Measurements from ENCODE around the gene ADPRS. TPM values are rescaled to one million over a fixed set of nuclear protein-coding genes. Genes with fewer than 3 reads are reported as not detected.

The ADPRS gene
- total RNA-seq, 2 donors from 2014 or later, result 34.0 to 34.1 TPM

GRCh38 chr1:36080236-36080635 is 8.5 kb upstream of the ADPRS start:
- Histone ChIP-seq H3K4me1 (ENCODE audit: control insufficient read depth in 1 of 2, low read depth in 2 of 2) (peaks cover 8 to 14% of the 10 kb centered on the region in 2 donors), H3K36me3 (no peaks in the 10 kb centered on the region), H3K27ac (no peak overlapping the region), H3K27me3 (replicated peaks; ENCODE audit: insufficient read depth) (peaks cover 4% of the 10 kb centered on the region), H3K9me3 (no peaks in the 10 kb centered on the region), H3K4me3 (no peak overlapping the region)
- no peak for TF ChIP-seq CTCF (IDR thresholded peaks at IDR 0.05)
- DNase-seq (ENCODE audit: low spot score) (no peak), ATAC-seq (ENCODE audit: insufficient number of reproducible peaks, low FRiP score, low read depth) (no peak)

GRCh38 chr1:36080801-36081200 is 7.9 kb upstream of the ADPRS start:
- ATAC-seq (ENCODE audit: insufficient number of reproducible peaks, low FRiP score, low read depth), result no peak
- DNase-seq (ENCODE audit: low spot score), result no peak
- Histone ChIP-seq H3K9me3 (no peaks in the 10 kb centered on the region), H3K4me3 (no peak overlapping the region), H3K36me3 (no peaks in the 10 kb centered on the region), H3K4me1 (ENCODE audit: control insufficient read depth in 1 of 2, low read depth in 2 of 2) (peaks cover 8 to 14% of the 10 kb centered on the region in 2 donors), H3K27ac (no peak overlapping the region), H3K27me3 (replicated peaks; ENCODE audit: insufficient read depth) (peaks cover 4% of the 10 kb centered on the region)
- no peak for TF ChIP-seq CTCF (IDR thresholded peaks at IDR 0.05)

GRCh38 chr1:36081926-36082485 is 6.7 kb upstream of the ADPRS start:
- peaks cover 8 to 14% of the 10 kb centered on the region in 2 donors for H3K4me1 ChIP-seq (ENCODE audit: control insufficient read depth in 1 of 2, low read depth in 2 of 2)
- no peak for ATAC-seq (ENCODE audit: insufficient number of reproducible peaks, low FRiP score, low read depth)

DNA sequence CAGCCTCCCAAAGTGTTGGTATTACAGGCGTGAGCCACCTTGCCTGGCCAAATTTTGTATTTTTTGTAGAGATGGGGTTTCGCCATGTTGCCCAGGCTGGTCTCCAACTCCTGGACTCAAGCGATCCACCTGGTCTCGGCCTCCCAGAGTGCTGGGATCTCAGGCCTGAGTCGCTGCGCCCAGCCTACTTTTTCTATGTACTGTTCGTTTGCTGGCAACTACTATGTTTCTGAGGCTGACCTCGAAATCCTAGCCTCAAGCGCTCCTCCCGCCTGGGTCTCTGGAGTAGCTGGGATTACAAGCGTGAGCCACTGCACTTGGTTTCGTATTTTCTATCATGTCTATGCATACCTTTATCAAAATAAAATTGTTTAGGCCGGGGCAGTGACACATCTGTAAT is 5.5 kb upstream of the ADPRS start:
- H3K27me3 ChIP-seq (replicated peaks; ENCODE audit: insufficient read depth), result peaks cover 4% of the 10 kb centered on the region
- H3K27ac ChIP-seq, result no peak overlapping the region
- DNase-seq (ENCODE audit: low spot score), result no peak
- no peak for TF ChIP-seq CTCF (IDR thresholded peaks at IDR 0.05)
- no peak for ATAC-seq (ENCODE audit: insufficient number of reproducible peaks, low FRiP score, low read depth)
- no peaks in the 10 kb centered on the region for H3K9me3 ChIP-seq
- no peak overlapping the region for H3K4me3 ChIP-seq
- H3K4me1 ChIP-seq (ENCODE audit: control insufficient read depth in 1 of 2, low read depth in 2 of 2), result peaks cover 8 to 16% of the 10 kb centered on the region in 2 donors
- H3K36me3 ChIP-seq, result no peaks in the 10 kb centered on the region

More at GRCh38 chr1:36081926-36082485, 6.7 kb upstream of the ADPRS start:
- H3K4me3 ChIP-seq, result no peak overlapping the region
- H3K27me3 ChIP-seq (replicated peaks; ENCODE audit: insufficient read depth), result peaks cover 4% of the 10 kb centered on the region
- H3K9me3 ChIP-seq, result no peaks in the 10 kb centered on the region
- no peak overlapping the region for H3K27ac ChIP-seq
- TF ChIP-seq CTCF (IDR thresholded peaks at IDR 0.05), result no peak
- no peak for DNase-seq (ENCODE audit: low spot score)
- no peaks in the 10 kb centered on the region for H3K36me3 ChIP-seq

DNA sequence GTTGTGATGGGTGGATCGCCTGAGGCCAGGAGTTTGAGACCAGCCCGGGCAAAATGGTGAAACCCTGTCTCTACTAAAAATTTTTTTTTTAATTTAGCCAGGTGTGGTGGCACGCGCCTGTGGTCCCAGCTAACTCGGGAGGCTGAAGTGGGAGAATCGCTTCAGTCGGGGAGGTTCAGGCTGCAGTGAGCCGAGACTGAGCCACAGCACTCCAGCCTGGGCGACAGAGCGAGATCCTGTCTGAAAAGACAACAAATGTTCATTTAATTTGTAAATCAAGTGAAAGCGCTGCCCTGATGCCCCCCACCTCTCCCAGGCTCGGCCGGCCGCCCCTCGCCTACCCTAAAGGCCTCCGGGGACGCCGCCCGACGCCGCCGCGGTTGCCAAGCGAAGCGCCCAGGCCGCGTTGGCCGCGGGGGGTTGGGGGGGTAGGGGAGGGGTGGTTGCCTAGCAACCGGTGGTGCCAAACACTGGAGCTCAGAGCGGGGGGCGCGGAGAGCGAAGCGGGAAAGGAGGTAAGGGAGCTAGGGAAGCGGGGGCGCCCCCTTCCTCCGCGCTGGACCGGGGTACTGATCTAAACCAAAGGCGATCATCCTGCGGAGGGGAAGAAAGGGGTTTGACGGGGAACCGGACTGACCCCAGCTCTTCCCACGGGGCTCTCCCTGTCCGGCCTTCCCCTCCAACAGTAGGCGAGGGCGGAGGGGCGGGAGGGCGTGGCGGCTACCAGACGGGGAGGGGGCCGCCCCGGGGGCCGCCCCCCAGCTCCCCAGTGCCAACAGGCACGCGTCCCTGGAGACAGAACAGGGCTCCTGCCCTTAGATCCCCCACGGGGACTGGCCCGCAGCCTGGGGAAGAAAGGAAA is 4.8 kb upstream of the ADPRS start, which contains the start of gene TEKT2:
TEKT2 (plus strand) TSS at position 460 of the 862 bp plus-strand sequence. CDS start 828 bp downstream, outside the sequence.
- peaks cover 10 to 19% of the 10 kb centered on the region in 2 donors for H3K4me1 ChIP-seq (ENCODE audit: control insufficient read depth in 1 of 2, low read depth in 2 of 2)
- peaks cover 4% of the 10 kb centered on the region for H3K27me3 ChIP-seq (replicated peaks; ENCODE audit: insufficient read depth)
- H3K36me3 ChIP-seq, result no peaks in the 10 kb centered on the region
- no peak for TF ChIP-seq CTCF (IDR thresholded peaks at IDR 0.05)
- DNase-seq (ENCODE audit: low spot score), result no peak
- H3K27ac ChIP-seq, result no peak within 1 kb of the TSS
- H3K9me3 ChIP-seq, result no peaks in the 10 kb centered on the region
- peak within 1 kb of the TSS; percentile 59 for H3K4me3 ChIP-seq
- ATAC-seq (ENCODE audit: insufficient number of reproducible peaks, low FRiP score, low read depth), result no peak
